Transverse colon (tissue), 4 donors: Measurements from ENCODE around the gene LRRC23.

ENCODE experiments used
- CTCF ChIP-seq, 5 experiments: fragments of 200-600 bp in 3 of 5; fragments of 450-650 bp in 2 of 5; sonication (generic) in 3 of 5; IDR thresholded peaks; 1 replicate in 2 of 5; 2 replicates in 3 of 5; pipeline ENCODE4 v1.5.1; 2016 to 2017; ENCODE audit warnings: antibody characterized with exemption in 5 of 5, inconsistent platforms in 3 of 5, mild to moderate bottlenecking in 2 of 5, moderate library complexity in 1 of 5
- POLR2AphosphoS5 ChIP-seq, 3 donors: sonication (generic); formaldehyde crosslinking; IDR thresholded peaks; one replicate each; pipeline ENCODE4 v1.6.1; 2016; ENCODE audit warnings: antibody characterized with exemption in 3 of 3

GRCh38 chr12:6905414-6906040, 905 bp downstream of the LRRC23 start:
- TF ChIP-seq CTCF (IDR thresholded peaks at IDR 0.05) (no peak), POLR2AphosphoS5 (IDR thresholded peaks at IDR 0.05) (no peak)
